ENCODE results near the gene HSD17B10.
"Not testable (repeated sequence)": the region's sequence is repeated elsewhere in the genome, so short reads cannot be mapped to it uniquely, and the experiment has no call there.

HSD17B10 gene

GRCh38 chrX:53421125-53421524 lies 13.0 kb downstream of the HSD17B10 start:
- DNase-seq, result peak; percentile 17 to 28
- no peak for TF ChIP-seq POLR2A (IDR thresholded peaks at IDR 0.05; ENCODE audit: low read length)
- no peak for TF ChIP-seq GATA1 (IDR thresholded peaks at IDR 0.05; ENCODE audit: low read depth, low read length)

GRCh38 chrX:53420351-53420750 lies 13.8 kb downstream of the HSD17B10 start:
- DNase-seq, result not testable (repeated sequence)

GRCh38 chrX:53412446-53412845 lies 21.7 kb downstream of the HSD17B10 start:
- no peak for DNase-seq
- TF ChIP-seq POLR2A (IDR thresholded peaks at IDR 0.05; ENCODE audit: low read length) (no peak), GATA1 (IDR thresholded peaks at IDR 0.05; ENCODE audit: low read depth, low read length) (no peak)

- TF ChIP-seq GATA1 (IDR thresholded peaks at IDR 0.05; ENCODE audit: low read depth, low read length), result no peak
- no peak for TF ChIP-seq POLR2A (IDR thresholded peaks at IDR 0.05; ENCODE audit: low read length)
- DNase-seq, result no peak
These were observed 30.6 kb downstream of the HSD17B10 start for GRCh38 chrX:53403535-53403934.

GRCh38 chrX:53398216-53398615 lies 36.0 kb downstream of the HSD17B10 start:
- TF ChIP-seq GATA1 (IDR thresholded peaks at IDR 0.05; ENCODE audit: low read depth, low read length), result no peak
- TF ChIP-seq POLR2A (IDR thresholded peaks at IDR 0.05; ENCODE audit: low read length), result no peak
- no peak for DNase-seq

- no peak for DNase-seq
These were observed 38.4 kb downstream of the HSD17B10 start for GRCh38 chrX:53395605-53396298.

GRCh38 chrX:53383376-53384076 lies 50.6 kb downstream of the HSD17B10 start:
- TF ChIP-seq POLR2A (IDR thresholded peaks at IDR 0.05; ENCODE audit: low read length) (no peak), GATA1 (IDR thresholded peaks at IDR 0.05; ENCODE audit: low read depth, low read length) (no peak)
- no peak for DNase-seq

More at GRCh38 chrX:53395605-53396298, 38.4 kb downstream of the HSD17B10 start:
- no peak for TF ChIP-seq GATA1 (IDR thresholded peaks at IDR 0.05; ENCODE audit: low read depth, low read length)
- no peak for TF ChIP-seq POLR2A (IDR thresholded peaks at IDR 0.05; ENCODE audit: low read length)

All from erythroblast (primary cell).